HEK293T (cell line): ENCODE data around the gene ZNF771.
A peak's percentile ranks its signal among the peaks of the same experiment; 100 is the strongest.

Source experiments
- CTCF ChIA-PET: fragments of 350-600 bp; formaldehyde crosslinking; extraction: SDS; loops from one replicate; lab custom pipeline; 2021; ENCODE audit warnings: antibody characterized with exemption, inconsistent platforms; lab: Yijun Ruan, JAX
- POLR2A ChIA-PET: fragments of 350-600 bp; formaldehyde crosslinking; extraction: SDS; loops from one replicate; lab custom pipeline; 2020; ENCODE audit warnings: antibody characterized with exemption, inconsistent platforms; lab: Yijun Ruan, JAX
- DNase-seq: peaks from one replicate; pipeline ENCODE4 v3.0.0; 2012; ENCODE audit warnings: mixed read lengths; ENCODE audit errors: extremely low spot score
- ARNT ChIP-seq: fragments of 450-650 bp; IDR thresholded peaks from 2 replicates; pipeline ENCODE4 v1.6.1; 2017; ENCODE audit warnings: mild to moderate bottlenecking
- BHLHE40 ChIP-seq: fragments of 450-650 bp; IDR thresholded peaks from 2 replicates; pipeline ENCODE4 v1.6.1; 2016; ENCODE audit warnings: mild to moderate bottlenecking, moderate library complexity, borderline replicate concordance
- CTBP1 ChIP-seq: fragments of 450-650 bp; IDR thresholded peaks from 2 replicates; pipeline ENCODE4 v1.6.1; 2016; ENCODE audit warnings: borderline replicate concordance
- ELF4 ChIP-seq: fragments of 450-650 bp; IDR thresholded peaks from 2 replicates; pipeline ENCODE4 v1.6.1; 2017; ENCODE audit warnings: antibody characterized with exemption
- FOXA1 ChIP-seq: fragments of 450-650 bp; IDR thresholded peaks from 2 replicates; pipeline ENCODE4 v1.6.1; 2016; ENCODE audit warnings: mild to moderate bottlenecking
- FOXK2 ChIP-seq: fragments of 450-650 bp; IDR thresholded peaks from 2 replicates; pipeline ENCODE4 v1.6.1; 2016; ENCODE audit warnings: mild to moderate bottlenecking
- FOXM1 ChIP-seq: fragments of 450-650 bp; IDR thresholded peaks from 2 replicates; pipeline ENCODE4 v1.6.1; 2017; ENCODE audit warnings: mild to moderate bottlenecking, borderline replicate concordance
- HDGF ChIP-seq: fragments of 450-650 bp; IDR thresholded peaks from 2 replicates; pipeline ENCODE4 v1.6.1; 2017; ENCODE audit warnings: antibody characterized with exemption, borderline replicate concordance
- L3MBTL2 ChIP-seq: fragments of 450-650 bp; conservative IDR thresholded peaks from 2 replicates; pipeline ENCODE4 v1.6.1; 2016; ENCODE audit warnings: mild to moderate bottlenecking
- LEF1 ChIP-seq: fragments of 450-650 bp; IDR thresholded peaks from 2 replicates; pipeline ENCODE4 v1.6.1; 2017; ENCODE audit warnings: mild to moderate bottlenecking, borderline replicate concordance
- NFRKB ChIP-seq: fragments of 450-650 bp; IDR thresholded peaks from 2 replicates; pipeline ENCODE4 v1.6.1; 2016; ENCODE audit warnings: mild to moderate bottlenecking, moderate library complexity
- SP1 ChIP-seq: fragments of 450-650 bp; IDR thresholded peaks from 2 replicates; pipeline ENCODE4 v1.6.1; 2017
- SUZ12 ChIP-seq: fragments of 450-650 bp; IDR thresholded peaks from 2 replicates; pipeline ENCODE4 v1.6.1; 2016; ENCODE audit warnings: mild to moderate bottlenecking
- TARDBP ChIP-seq: fragments of 450-650 bp; IDR thresholded peaks from 2 replicates; pipeline ENCODE4 v1.6.1; 2016
- ZNF384 ChIP-seq: fragments of 450-650 bp; IDR thresholded peaks from 2 replicates; pipeline ENCODE4 v1.6.1; 2016
- TF ChIP-seq, protein P1 (sequence below): fragments of 450-650 bp; IDR thresholded peaks from 2 replicates; pipeline ENCODE4 v1.6.1; 2016

The ZNF771 gene

DNA sequence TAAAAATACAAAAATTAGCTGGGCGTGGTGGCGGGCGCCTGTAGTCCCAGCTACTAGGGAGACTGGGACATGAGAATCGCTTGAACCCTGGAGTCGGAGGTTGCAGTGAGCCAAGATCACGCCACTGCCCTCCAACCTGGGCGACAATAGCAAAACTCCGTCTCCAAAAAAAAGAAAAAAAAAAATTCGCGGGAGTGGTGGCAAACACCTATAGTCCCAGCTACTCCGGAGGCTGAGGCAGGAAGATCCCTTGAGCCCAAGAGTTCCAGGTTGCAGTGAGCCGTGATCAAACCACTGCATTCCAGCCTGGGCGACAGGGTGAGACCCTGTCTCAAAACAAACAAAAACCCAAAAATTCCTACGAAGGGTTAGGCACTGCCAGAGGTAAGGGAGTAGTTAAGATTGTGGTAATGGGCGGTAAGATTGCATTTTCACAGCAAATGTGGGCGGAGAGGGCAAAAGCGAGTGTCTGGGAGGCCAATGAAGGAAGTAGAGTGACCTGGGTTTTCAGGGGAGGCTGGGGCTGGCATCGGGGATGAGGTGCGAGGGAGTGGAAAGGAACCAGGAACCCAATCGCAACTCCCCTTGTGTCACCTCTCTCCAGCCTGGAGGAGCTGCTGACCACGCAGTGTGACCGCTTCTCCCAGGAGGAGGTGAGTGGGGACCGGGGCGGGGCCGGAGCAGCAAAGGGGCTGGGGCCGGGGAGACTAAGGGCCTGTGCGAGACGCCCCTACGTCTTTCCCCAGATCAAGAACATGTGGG, 30.2 kb upstream of the ZNF771 start:
- POLR2A ChIA-PET: interaction anchor here (0.9 to 9.4 kb wide), 20 partner anchors 8 to 573 kb away, joined by 3 to 75 read pairs (median 6); partner anchors contain the start of genes ALDOA, CD2BP2, DCTPP1 and TBX6
- DNase-seq: no peak
- CTCF ChIA-PET: interaction anchor here (0.6 to 2.0 kb wide), 4 partner anchors 18 to 285 kb away, joined by 3 to 6 read pairs (median 5); partner anchors contain the start of gene ZNF48
- no peak for TF ChIP-seq FOXA1
- no peak for TF ChIP-seq SUZ12
- TF ChIP-seq FOXM1: no peak
- TF ChIP-seq L3MBTL2: no peak
- no peak for TF ChIP-seq HDGF
- no peak for TF ChIP-seq CTBP1
- TF ChIP-seq BHLHE40: no peak
- TF ChIP-seq SP1: no peak

DNA sequence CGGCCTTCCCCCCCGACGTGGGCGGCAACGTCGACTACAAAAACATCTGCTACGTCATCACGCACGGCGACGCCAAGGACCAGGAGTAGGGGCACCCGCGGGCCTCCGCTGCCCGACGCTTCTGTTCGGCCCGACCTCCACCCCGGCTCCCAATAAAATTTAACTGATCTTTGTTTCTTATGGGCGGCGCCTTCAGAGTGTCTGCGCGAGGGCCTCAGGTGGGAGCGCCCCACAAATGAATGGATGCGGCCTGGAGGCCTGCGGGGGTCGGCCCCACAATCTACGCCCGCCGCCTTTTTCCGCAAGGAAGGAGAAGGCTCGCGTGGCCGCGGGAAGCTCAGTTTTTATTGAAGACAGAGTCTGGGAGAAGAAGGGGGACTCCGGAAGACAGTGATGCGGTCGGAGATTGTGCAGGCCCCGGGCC, 29.6 kb upstream of the ZNF771 start:
- ChIA-PET CTCF (interaction anchor here (0.6 to 2.0 kb wide), 3 partner anchors 18 to 237 kb away, joined by 4 to 6 read pairs (median 6); partner anchors contain the start of gene ZNF48), POLR2A (interaction anchor here (0.7 to 9.4 kb wide), 20 partner anchors 9 to 574 kb away, joined by 3 to 75 read pairs (median 4); partner anchors contain the start of genes ALDOA, CD2BP2, DCTPP1 and TBX6)
- TF ChIP-seq LEF1: no peak
- TF ChIP-seq FOXK2: no peak
- TF ChIP-seq, protein P1, sequence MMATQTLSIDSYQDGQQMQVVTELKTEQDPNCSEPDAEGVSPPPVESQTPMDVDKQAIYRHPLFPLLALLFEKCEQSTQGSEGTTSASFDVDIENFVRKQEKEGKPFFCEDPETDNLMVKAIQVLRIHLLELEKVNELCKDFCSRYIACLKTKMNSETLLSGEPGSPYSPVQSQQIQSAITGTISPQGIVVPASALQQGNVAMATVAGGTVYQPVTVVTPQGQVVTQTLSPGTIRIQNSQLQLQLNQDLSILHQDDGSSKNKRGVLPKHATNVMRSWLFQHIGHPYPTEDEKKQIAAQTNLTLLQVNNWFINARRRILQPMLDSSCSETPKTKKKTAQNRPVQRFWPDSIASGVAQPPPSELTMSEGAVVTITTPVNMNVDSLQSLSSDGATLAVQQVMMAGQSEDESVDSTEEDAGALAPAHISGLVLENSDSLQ: no peak
- no peak for TF ChIP-seq ELF4
- no peak for TF ChIP-seq TARDBP
- TF ChIP-seq SP1: no peak
- TF ChIP-seq FOXM1: no peak
- TF ChIP-seq L3MBTL2: no peak
- no peak for TF ChIP-seq HDGF
- TF ChIP-seq ZNF384: no peak
- TF ChIP-seq FOXA1: no peak
- no peak for TF ChIP-seq CTBP1
- no peak for TF ChIP-seq NFRKB
- TF ChIP-seq SUZ12: no peak
- no peak for TF ChIP-seq ARNT
- TF ChIP-seq BHLHE40: no peak
- peak; percentile 88 for DNase-seq

DNA sequence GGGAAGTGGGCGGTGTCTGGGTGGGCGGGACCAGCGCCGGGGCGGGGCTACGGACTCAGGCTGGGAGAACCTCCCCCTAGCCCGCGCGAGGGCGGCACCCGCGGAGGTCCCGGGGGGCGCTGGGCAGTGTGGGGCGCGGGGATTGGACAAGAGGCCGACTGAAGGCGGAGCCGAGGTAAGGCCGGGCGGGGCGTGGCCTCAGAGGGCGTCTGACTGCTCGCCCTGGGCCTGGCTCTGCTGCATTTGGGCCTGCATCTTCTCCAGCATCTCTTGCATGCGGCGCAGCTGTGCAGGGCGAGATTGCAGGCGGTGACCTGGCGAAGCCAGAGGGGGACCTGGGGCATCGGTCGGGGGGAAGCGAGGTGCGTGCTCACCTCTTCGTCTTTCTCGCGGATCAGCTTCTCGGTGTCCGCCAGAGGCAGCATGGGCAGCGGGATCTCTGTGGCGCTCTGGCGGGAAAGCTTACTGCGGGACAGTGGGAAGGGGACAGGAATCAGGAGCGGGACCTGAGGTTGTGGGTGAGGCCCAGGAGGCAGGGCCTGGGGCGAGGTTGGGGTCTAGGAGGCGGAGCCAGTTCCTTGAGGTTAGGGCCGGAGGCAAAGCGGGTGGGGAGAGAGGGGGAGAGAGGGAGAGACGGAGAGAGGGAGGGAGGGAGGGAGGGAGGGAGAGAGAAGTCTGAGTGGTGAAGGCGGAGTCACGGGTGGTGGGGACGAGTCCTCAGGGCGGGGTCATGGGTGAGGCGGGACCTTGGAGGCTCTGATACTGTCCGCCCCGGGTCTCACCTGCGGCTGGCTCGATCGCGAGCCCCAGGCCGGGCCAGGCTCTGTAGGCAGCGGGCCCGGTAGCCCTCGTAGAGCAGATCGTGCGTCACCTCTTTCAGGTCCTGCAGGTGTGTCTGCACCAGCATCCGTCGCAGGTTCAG, 28.9 kb upstream of the ZNF771 start:
- POLR2A ChIA-PET: interaction anchor here (0.7 to 9.4 kb wide), 19 partner anchors 10 to 574 kb away, joined by 3 to 75 read pairs (median 4); partner anchors contain the start of genes ALDOA, CD2BP2, DCTPP1 and TBX6
- CTCF ChIA-PET: interaction anchor here (0.6 to 2.0 kb wide), 3 partner anchors 17 to 236 kb away, joined by 4 to 6 read pairs (median 6); partner anchors contain the start of gene ZNF48
- DNase-seq: peak; percentile 100
- TF ChIP-seq NFRKB: no peak

DNA sequence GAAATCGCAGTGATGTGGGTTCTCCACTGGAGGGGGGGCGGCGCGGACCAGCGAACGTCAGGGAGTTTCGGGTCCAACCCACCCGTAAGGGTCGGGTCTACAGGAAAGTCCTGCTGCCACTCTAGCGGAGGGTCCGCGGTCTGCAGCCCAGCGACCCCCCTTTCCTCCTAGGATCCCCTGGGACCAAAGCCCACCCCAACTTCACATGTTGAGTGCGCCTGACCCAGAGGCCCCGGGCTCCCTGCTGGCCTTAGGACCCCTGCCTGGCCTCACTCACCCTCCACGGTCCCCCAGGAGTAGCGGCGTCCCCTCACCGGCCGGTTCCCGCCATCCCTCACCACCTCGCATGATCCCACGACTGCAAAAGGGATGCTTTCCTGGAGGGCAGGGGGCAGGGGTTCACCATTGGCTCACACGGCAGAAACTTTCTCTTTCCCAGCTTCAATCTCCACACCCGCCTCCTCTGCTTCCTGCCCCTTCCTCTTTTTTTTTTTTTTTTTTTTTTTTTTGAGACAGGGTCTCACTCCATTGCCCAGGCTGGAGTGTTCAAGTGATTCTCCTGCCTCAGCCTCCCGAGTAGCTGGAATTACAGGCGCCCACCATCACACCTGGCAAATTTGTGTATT, 28.1 kb upstream of the ZNF771 start:
- no peak for TF ChIP-seq ARNT
- peak; percentile 65; the same call in 1 of the 2 replicates for TF ChIP-seq HDGF
- POLR2A ChIA-PET: interaction anchor here (1.7 to 9.4 kb wide), 6 partner anchors 10 to 28 kb away, joined by 4 to 75 read pairs (median 13); partner anchors contain the start of genes CD2BP2, ZNF48 and ZNF771
- DNase-seq: no peak
- CTCF ChIA-PET: no interaction called here

DNA sequence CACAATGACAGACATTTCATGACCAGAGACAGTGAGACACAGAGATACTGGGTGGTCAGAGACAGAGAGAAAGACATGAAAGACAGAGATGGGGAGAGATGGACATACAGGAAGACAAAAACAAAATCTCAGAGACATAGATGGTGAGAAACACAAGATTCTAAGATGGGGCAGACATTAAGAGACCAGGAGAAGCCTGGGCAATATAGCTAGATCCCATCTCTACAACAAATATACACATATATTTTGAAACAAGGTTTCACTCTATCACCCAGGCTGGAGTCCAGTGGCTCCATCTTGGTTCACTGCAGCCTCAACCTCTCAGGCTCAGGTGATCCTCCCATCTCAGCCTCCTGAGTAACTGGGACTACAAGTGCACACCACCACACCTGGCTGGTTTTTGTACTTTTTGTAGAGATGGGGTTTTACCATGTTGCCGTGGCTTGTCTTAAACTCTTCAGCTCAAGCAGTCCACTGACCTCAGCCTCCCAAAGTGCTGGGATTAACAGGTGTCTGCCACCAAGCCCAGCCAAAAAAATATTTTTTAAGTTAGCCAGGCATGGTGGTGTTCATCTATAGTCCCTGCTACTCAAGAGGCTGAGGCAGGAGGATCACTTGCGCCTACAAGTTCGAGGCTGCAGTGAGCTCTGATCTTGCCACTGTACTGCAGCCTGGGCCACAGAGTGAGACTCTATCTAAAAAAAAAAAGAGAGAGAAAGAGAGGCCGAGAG, 27.2 kb upstream of the ZNF771 start:
- DNase-seq: no peak
- POLR2A ChIA-PET: interaction anchor here (0.8 to 9.4 kb wide), 5 partner anchors 9 to 27 kb away, joined by 3 to 75 read pairs (median 4); partner anchors contain the start of genes CD2BP2, ZNF48 and ZNF771
- TF ChIP-seq CTBP1 (no peak), FOXA1 (no peak), L3MBTL2 (no peak), FOXM1 (no peak), ARNT (no peak), ZNF384 (no peak), FOXK2 (no peak), ELF4 (no peak)
- TF ChIP-seq, protein P1: no peak
- CTCF ChIA-PET: no interaction called here

DNA sequence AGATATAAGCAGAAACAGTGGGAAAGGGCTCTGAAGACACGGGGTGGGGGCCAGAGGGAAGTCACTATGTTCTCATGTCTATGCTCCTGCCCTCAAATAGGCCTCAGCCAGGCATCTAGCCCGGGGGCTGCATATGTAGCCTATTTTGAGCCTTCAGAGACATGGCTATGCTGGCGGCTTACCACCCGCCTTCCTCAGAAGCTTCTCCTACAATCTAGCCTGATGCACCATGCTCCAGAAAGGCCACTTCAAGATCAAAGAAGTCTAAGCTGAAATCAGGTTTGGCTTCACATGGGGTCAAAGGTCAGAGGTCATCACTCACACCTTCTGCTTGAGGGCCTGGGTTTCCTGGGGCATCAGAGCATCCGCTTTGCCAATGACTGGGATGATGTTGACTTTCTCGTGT, 26.6 kb upstream of the ZNF771 start:
- ChIA-PET POLR2A (interaction anchor here (0.8 to 9.4 kb wide), 5 partner anchors 10 to 27 kb away, joined by 3 to 75 read pairs (median 4); partner anchors contain the start of genes CD2BP2, ZNF48 and ZNF771), CTCF (no interaction called here)

More for the DNA sequence above, 26.6 kb upstream of the ZNF771 start:
- no peak for DNase-seq
- TF ChIP-seq ARNT (no peak), TARDBP (no peak), SUZ12 (no peak), HDGF (no peak), ELF4 (no peak), LEF1 (no peak), CTBP1 (no peak), FOXA1 (no peak), L3MBTL2 (no peak), ZNF384 (no peak), SP1 (no peak), FOXM1 (no peak), FOXK2 (no peak), BHLHE40 (no peak), NFRKB (no peak)
- TF ChIP-seq, protein P1: no peak
